Smooth muscle cell of the brain vasculature (primary cell): ENCODE data around the gene ALG14.
"Not testable (repeated sequence)": the region's sequence is repeated elsewhere in the genome, so short reads cannot be mapped to it uniquely, and the experiment has no call there.

Source experiments
- DNase-seq: peaks from one replicate; pipeline ENCODE4 v3.0.0-alpha.2; 2012; ENCODE audit warnings: low read depth, low spot score

Gene ALG14

GRCh38 chr1:94955767-94956632 is 116.8 kb downstream of the ALG14 start:
- no peak for DNase-seq

- DNase-seq: no peak
Measured at GRCh38 chr1:94954263-94955220, 118.2 kb downstream of the ALG14 start.

- DNase-seq: no peak
Measured at GRCh38 chr1:94953746-94954145, 119.0 kb downstream of the ALG14 start.

GRCh38 chr1:94953107-94953506 is 119.6 kb downstream of the ALG14 start:
- no peak for DNase-seq

GRCh38 chr1:94952539-94952938 is 120.2 kb downstream of the ALG14 start:
- DNase-seq: no peak

- no peak for DNase-seq
Measured at GRCh38 chr1:94951509-94952208, 121.1 kb downstream of the ALG14 start.

- DNase-seq: no peak
Measured at GRCh38 chr1:94951046-94951445, 121.7 kb downstream of the ALG14 start.

- DNase-seq: no peak
Measured at GRCh38 chr1:94949681-94950661, 122.8 kb downstream of the ALG14 start.

GRCh38 chr1:94947437-94947836 is 125.3 kb downstream of the ALG14 start:
- DNase-seq: no peak

GRCh38 chr1:94946886-94947285 is 125.9 kb downstream of the ALG14 start:
- DNase-seq: no peak

- DNase-seq: no peak
Measured at GRCh38 chr1:94942171-94943128, 130.3 kb downstream of the ALG14 start.

- DNase-seq: not testable (repeated sequence)
Measured at GRCh38 chr1:94941480-94941879, 131.3 kb downstream of the ALG14 start.

- DNase-seq: no peak
Measured at GRCh38 chr1:94940738-94941137, 132.0 kb downstream of the ALG14 start.

- DNase-seq: no peak
Measured at GRCh38 chr1:94937820-94938219, 134.9 kb downstream of the ALG14 start.

- DNase-seq: no peak
Measured at GRCh38 chr1:94936861-94937620, 135.7 kb downstream of the ALG14 start.

GRCh38 chr1:94935476-94935875 is 137.3 kb downstream of the ALG14 start:
- DNase-seq: no peak

GRCh38 chr1:94935034-94935433 is 137.7 kb downstream of the ALG14 start:
- DNase-seq: no peak

GRCh38 chr1:94934551-94934950 is 138.2 kb downstream of the ALG14 start:
- no peak for DNase-seq
